ENCODE data around the gene CMTM3.

The CMTM3 gene

GRCh38 chr16:66639091-66639885 lies 34.8 kb downstream of the CMTM3 start:
- H3K9me3 ChIP-seq (ENCODE audit: control insufficient read depth, insufficient read depth, low read depth, low read length): no peaks in the 10 kb centered on the region
- no peak for TF ChIP-seq ZBTB7A (tag by site-specific recombination; IDR thresholded peaks at IDR 0.05; ENCODE audit: low read depth)
- H3K27ac ChIP-seq (ENCODE audit: extremely low read depth, low read depth, low read length): no peak overlapping the region
- H3K36me3 ChIP-seq (ENCODE audit: control insufficient read depth in 2 of 2, insufficient read depth in 1 of 2, low read length in 2 of 2): peaks cover 0 to 19% of the 10 kb centered on the region in 2 experiments; a peak in 2 of 3 replicates
- CTCF ChIA-PET: interaction anchor here (0.5 to 3.6 kb wide), 3 partner anchors 12 to 113 kb away, joined by 3 to 28 read pairs (median 3); no protein-coding TSS in a partner anchor
- POLR2A ChIA-PET: no interaction called here
- peaks cover 3% of the 10 kb centered on the region; the same call in 1 of the 2 replicates for H3K4me1 ChIP-seq (ENCODE audit: control insufficient read depth, insufficient read depth, low read length)
- no peak overlapping the region for H3K4me3 ChIP-seq (ENCODE audit: low read depth, low read length)

DNA sequence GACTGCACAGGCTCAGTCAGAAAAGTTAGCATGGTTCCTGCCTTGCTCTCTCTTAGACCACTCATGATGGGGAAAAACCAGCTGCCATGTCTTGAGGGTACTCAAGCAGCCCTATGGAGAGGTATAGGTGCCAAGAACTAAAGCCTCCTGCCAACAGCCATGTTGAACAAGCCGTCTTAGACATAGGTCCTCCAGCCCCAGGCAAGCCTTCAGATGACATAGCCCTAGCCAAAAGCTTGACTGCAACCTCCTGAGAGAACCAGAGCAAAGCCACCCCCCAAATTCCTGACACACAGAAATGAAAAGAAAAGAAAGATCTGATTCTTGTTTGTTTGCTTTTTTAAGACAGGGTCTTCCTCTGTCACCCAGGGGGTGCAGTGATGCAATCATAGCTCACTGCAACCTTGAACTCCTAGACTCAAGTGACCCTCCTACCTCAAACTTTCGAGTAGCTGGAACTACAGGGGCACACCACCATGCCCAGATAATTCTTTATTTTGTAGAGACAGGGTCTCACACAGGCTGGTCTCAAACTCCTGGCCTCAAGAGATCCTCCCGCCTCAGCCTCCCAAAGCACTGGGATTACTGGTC lies 36.3 kb downstream of the CMTM3 start:
- Histone ChIP-seq H3K4me3 (ENCODE audit: low read depth, low read length) (no peak overlapping the region), H3K27ac (ENCODE audit: extremely low read depth, low read depth, low read length) (no peak overlapping the region), H3K4me1 (ENCODE audit: control insufficient read depth, insufficient read depth, low read length) (peaks cover 3% of the 10 kb centered on the region; the same call in 1 of the 2 replicates), H3K36me3 (ENCODE audit: control insufficient read depth in 2 of 2, insufficient read depth in 1 of 2, low read length in 2 of 2) (peaks cover 0 to 4% of the 10 kb centered on the region in 2 experiments; a peak in 2 of 3 replicates), H3K9me3 (ENCODE audit: control insufficient read depth, insufficient read depth, low read depth, low read length) (no peaks in the 10 kb centered on the region)
- ChIA-PET CTCF (interaction anchor here (0.6 to 3.6 kb wide), 3 partner anchors 11 to 972 kb away, joined by 3 to 28 read pairs (median 4); no protein-coding TSS in a partner anchor), POLR2A (interaction anchor here (1.7 kb wide), 1 partner anchor 10 kb away, joined by 5 read pairs; no protein-coding TSS in a partner anchor)
- no peak for TF ChIP-seq ZNF341 (tag by site-specific recombination; IDR thresholded peaks at IDR 0.05; ENCODE audit: low read depth)
- TF ChIP-seq, protein P1, sequence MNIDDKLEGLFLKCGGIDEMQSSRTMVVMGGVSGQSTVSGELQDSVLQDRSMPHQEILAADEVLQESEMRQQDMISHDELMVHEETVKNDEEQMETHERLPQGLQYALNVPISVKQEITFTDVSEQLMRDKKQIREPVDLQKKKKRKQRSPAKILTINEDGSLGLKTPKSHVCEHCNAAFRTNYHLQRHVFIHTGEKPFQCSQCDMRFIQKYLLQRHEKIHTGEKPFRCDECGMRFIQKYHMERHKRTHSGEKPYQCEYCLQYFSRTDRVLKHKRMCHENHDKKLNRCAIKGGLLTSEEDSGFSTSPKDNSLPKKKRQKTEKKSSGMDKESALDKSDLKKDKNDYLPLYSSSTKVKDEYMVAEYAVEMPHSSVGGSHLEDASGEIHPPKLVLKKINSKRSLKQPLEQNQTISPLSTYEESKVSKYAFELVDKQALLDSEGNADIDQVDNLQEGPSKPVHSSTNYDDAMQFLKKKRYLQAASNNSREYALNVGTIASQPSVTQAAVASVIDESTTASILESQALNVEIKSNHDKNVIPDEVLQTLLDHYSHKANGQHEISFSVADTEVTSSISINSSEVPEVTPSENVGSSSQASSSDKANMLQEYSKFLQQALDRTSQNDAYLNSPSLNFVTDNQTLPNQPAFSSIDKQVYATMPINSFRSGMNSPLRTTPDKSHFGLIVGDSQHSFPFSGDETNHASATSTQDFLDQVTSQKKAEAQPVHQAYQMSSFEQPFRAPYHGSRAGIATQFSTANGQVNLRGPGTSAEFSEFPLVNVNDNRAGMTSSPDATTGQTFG (tag by site-specific recombination; IDR thresholded peaks at IDR 0.05; ENCODE audit: borderline replicate concordance): no peak
- no peak for TF ChIP-seq ZNF692 (tag by site-specific recombination; IDR thresholded peaks at IDR 0.05)
- TF ChIP-seq ZNF221 (tag by site-specific recombination; IDR thresholded peaks at IDR 0.05; ENCODE audit: borderline replicate concordance): no peak
- TF ChIP-seq GLIS1 (tag by site-specific recombination; IDR thresholded peaks at IDR 0.05): no peak
- TF ChIP-seq ZNF473 (tag by site-specific recombination; IDR thresholded peaks at IDR 0.05): no peak
- TF ChIP-seq ZNF555 (tag by site-specific recombination; conservative IDR thresholded peaks at IDR 0.05): no peak
- no peak for TF ChIP-seq ZNF510 (tag by site-specific recombination; IDR thresholded peaks at IDR 0.05; ENCODE audit: insufficient replicate concordance)
- TF ChIP-seq ZNF76 (tag by site-specific recombination; IDR thresholded peaks at IDR 0.05; ENCODE audit: borderline replicate concordance, low read depth): no peak
- TF ChIP-seq ZNF146 (tag by site-specific recombination; IDR thresholded peaks at IDR 0.05): no peak
- no peak for TF ChIP-seq ZNF175 (tag by site-specific recombination; IDR thresholded peaks at IDR 0.05)
- no peak for TF ChIP-seq ZNF529 (tag by site-specific recombination; IDR thresholded peaks at IDR 0.05; ENCODE audit: insufficient replicate concordance)
- TF ChIP-seq, protein P2, sequence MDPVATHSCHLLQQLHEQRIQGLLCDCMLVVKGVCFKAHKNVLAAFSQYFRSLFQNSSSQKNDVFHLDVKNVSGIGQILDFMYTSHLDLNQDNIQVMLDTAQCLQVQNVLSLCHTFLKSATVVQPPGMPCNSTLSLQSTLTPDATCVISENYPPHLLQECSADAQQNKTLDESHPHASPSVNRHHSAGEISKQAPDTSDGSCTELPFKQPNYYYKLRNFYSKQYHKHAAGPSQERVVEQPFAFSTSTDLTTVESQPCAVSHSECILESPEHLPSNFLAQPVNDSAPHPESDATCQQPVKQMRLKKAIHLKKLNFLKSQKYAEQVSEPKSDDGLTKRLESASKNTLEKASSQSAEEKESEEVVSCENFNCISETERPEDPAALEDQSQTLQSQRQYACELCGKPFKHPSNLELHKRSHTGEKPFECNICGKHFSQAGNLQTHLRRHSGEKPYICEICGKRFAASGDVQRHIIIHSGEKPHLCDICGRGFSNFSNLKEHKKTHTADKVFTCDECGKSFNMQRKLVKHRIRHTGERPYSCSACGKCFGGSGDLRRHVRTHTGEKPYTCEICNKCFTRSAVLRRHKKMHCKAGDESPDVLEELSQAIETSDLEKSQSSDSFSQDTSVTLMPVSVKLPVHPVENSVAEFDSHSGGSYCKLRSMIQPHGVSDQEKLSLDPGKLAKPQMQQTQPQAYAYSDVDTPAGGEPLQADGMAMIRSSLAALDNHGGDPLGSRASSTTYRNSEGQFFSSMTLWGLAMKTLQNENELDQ (tag by site-specific recombination; IDR thresholded peaks at IDR 0.05; ENCODE audit: low read depth): no peak
- no peak for TF ChIP-seq ZIC2 (tag by site-specific recombination; IDR thresholded peaks at IDR 0.05)
- no peak for TF ChIP-seq ZNF658 (tag by site-specific recombination; IDR thresholded peaks at IDR 0.05)
- TF ChIP-seq SALL2 (tag by site-specific recombination; IDR thresholded peaks at IDR 0.05; ENCODE audit: borderline replicate concordance): no peak
- no peak for TF ChIP-seq KLF7 (tag by site-specific recombination; IDR thresholded peaks at IDR 0.05; ENCODE audit: borderline replicate concordance)
- no peak for TF ChIP-seq ZNF792 (tag by site-specific recombination; IDR thresholded peaks at IDR 0.05)
- TF ChIP-seq, protein P3, sequence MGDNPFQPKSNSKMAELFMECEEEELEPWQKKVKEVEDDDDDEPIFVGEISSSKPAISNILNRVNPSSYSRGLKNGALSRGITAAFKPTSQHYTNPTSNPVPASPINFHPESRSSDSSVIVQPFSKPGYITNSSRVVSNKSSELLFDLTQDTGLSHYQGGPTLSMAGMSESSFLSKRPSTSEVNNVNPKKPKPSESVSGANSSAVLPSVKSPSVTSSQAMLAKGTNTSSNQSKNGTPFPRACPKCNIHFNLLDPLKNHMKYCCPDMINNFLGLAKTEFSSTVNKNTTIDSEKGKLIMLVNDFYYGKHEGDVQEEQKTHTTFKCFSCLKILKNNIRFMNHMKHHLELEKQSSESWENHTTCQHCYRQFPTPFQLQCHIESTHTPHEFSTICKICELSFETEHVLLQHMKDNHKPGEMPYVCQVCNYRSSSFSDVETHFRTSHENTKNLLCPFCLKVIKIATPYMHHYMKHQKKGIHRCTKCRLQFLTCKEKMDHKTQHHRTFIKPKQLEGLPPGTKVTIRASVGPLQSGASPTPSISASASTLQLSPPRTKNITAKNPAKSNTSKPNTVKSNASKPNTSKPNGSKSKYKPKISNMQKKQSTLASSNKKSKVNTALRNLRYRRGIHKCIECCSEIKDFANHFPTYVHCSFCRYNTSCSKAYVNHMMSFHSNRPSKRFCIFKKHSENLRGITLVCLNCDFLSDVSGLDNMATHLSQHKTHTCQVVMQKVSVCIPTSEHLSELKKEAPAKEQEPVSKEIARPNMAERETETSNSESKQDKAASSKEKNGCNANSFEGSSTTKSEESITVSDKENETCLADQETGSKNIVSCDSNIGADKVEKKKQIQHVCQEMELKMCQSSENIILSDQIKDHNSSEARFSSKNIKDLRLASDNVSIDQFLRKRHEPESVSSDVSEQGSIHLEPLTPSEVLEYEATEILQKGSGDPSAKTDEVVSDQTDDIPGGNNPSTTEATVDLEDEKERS (tag by site-specific recombination; IDR thresholded peaks at IDR 0.05): no peak

Data from HEK293 (cell line).